HCT116 (cell line): ENCODE results near the gene VMO1. TPM values are rescaled to one million over a fixed set of nuclear protein-coding genes. Genes with fewer than 3 reads are reported as not detected.

Experiments used
- ATAC-seq: fragments of 200-7000 bp; cut with Tn5 transposase; 2 replicates; pipeline ENCODE4 v1.9.1; 2020; ENCODE audit warnings: mild to moderate bottlenecking, moderate library complexity
- BruUV-seq: library from RNA; stranded (reverse); fragments of 400-500 nt; replicated peaks from 2 replicates; lab custom pipeline; 2021; lab: Mats Ljungman, UMichigan
- CTCF ChIA-PET: fragments of 300-600 bp; sonication (Branson Sonifier 250); formaldehyde crosslinking; loops from one replicate; lab custom pipeline; 2021; ENCODE audit warnings: antibody characterized with exemption; lab: Charles Lee
- POLR2A ChIA-PET: fragments of 300-600, 350-600 bp; sonication (Branson Sonifier 250); formaldehyde crosslinking; loops from one replicate; lab custom pipeline; 2021; ENCODE audit warnings: antibody characterized with exemption; lab: Charles Lee
- RAD21 ChIA-PET, 2 experiments: fragments of 300-600 bp; sonication (Branson Sonifier 250); formaldehyde crosslinking; loops; one replicate each; lab custom pipeline; 2023; ENCODE audit warnings: low total read pairs in 2 of 2; ENCODE audit not compliant: uncharacterized antibody in 2 of 2, unreplicated experiment in 2 of 2, low non-redundant PET in 1 of 2; lab: Charles Lee
- DNase-seq: peaks from one replicate; pipeline ENCODE4 v3.0.0-alpha.2; 2010; ENCODE audit warnings: low read depth, low spot score
- H2AFZ ChIP-seq: fragments of 200-600 bp; shearing (Covaris generic), sonication (generic); 2 replicates; pipeline ENCODE4 v1.6.1; 2017; ENCODE audit warnings: low read depth, mixed run types, mixed read lengths, antibody characterized with exemption, low read length; ENCODE audit not compliant: poor library complexity, severe bottlenecking
- H3K27ac ChIP-seq: 2 replicates; pipeline ENCODE4 v1.5.1; 2012; ENCODE audit warnings: low read depth, low read length
- H3K27me3 ChIP-seq: fragments of 200-600 bp; sonication (generic); 2 replicates; pipeline ENCODE4 v1.6.1; 2016; ENCODE audit warnings: mixed run types, low read length, mixed read lengths; ENCODE audit not compliant: insufficient read depth
- H3K36me3 ChIP-seq, 2 experiments: fragments of 200-500 bp in 1 of 2; fragments of 200-600 bp in 1 of 2; sonication (Bioruptor generic) in 1 of 2; sonication (generic) in 1 of 2; 2 replicates each; pipeline versions ENCODE4 v1.5.1 to v1.6.1; 2014 to 2016; ENCODE audit warnings: low read length in 2 of 2, inconsistent platforms in 1 of 2, mixed read lengths in 1 of 2, mixed run types in 1 of 2; ENCODE audit not compliant: insufficient read depth in 2 of 2, control insufficient read depth in 1 of 2
- H3K4me1 ChIP-seq, 2 experiments: fragments of 200-600 bp in 1 of 2; sonication (generic) in 1 of 2; 2 replicates each; pipeline versions ENCODE4 v1.5.1 to v1.6.1; 2012 to 2017; ENCODE audit warnings: low read length in 2 of 2, inconsistent platforms in 1 of 2, mild to moderate bottlenecking in 1 of 2, mixed read lengths in 1 of 2, mixed run types in 1 of 2, moderate library complexity in 1 of 2; ENCODE audit not compliant: insufficient read depth in 2 of 2, control insufficient read depth in 1 of 2
- H3K4me2 ChIP-seq: fragments of 200-600 bp; sonication (generic); 2 replicates; pipeline ENCODE4 v1.6.1; 2017; ENCODE audit warnings: mixed run types, low read length, mixed read lengths
- H3K4me3 ChIP-seq, 2 experiments: fragments of 200-600 bp in 1 of 2; sonication (generic) in 1 of 2; replicated peaks in 1 of 2; 2 replicates each; pipeline ENCODE4 v1.5.1; 2011 to 2016; ENCODE audit warnings: low read length in 2 of 2, control low read depth in 1 of 2, low read depth in 1 of 2, mild to moderate bottlenecking in 1 of 2, mixed read lengths in 1 of 2, mixed run types in 1 of 2
- H3K79me2 ChIP-seq: fragments of 200-600 bp; sonication (generic); 2 replicates; pipeline ENCODE4 v1.6.1; 2017; ENCODE audit warnings: mild to moderate bottlenecking, mixed run types, low read length, moderate library complexity, mixed read lengths; ENCODE audit not compliant: insufficient read depth
- H3K9ac ChIP-seq: fragments of 200-600 bp; sonication (generic); 2 replicates; pipeline ENCODE4 v1.6.1; 2016; ENCODE audit warnings: low read length, mixed read lengths
- H3K9me2 ChIP-seq: fragments of 200-600 bp; sonication (generic), shearing (Covaris generic); 2 replicates; pipeline ENCODE4 v1.6.1; 2017; ENCODE audit warnings: mixed run types, mild to moderate bottlenecking, moderate library complexity; ENCODE audit not compliant: insufficient read depth
- H3K9me3 ChIP-seq, 2 experiments: fragments of 200-500 bp in 1 of 2; fragments of 200-600 bp in 1 of 2; sonication (Bioruptor generic) in 1 of 2; sonication (generic) in 1 of 2; 2 replicates each; pipeline ENCODE4 v1.6.1; 2014 to 2017; ENCODE audit warnings: low read length in 2 of 2, mixed read lengths in 2 of 2, inconsistent platforms in 1 of 2, low read depth in 1 of 2, mild to moderate bottlenecking in 1 of 2, mixed run types in 1 of 2, moderate library complexity in 1 of 2; ENCODE audit not compliant: control insufficient read depth in 1 of 2, insufficient read depth in 1 of 2
- H4K20me1 ChIP-seq: fragments of 200-600 bp; sonication (generic), shearing (Covaris generic); 2 replicates; pipeline ENCODE4 v1.6.1; 2017; ENCODE audit warnings: mixed run types, mild to moderate bottlenecking, moderate library complexity; ENCODE audit not compliant: insufficient read depth
- CBX3 ChIP-seq: IDR thresholded peaks from 2 replicates; pipeline ENCODE4 v1.6.1; 2012; ENCODE audit warnings: low read depth
- EZH2 ChIP-seq: fragments of 200-600 bp; sonication (generic); IDR thresholded peaks from 2 replicates; pipeline ENCODE4 v1.6.1; 2017; ENCODE audit warnings: antibody characterized with exemption, mixed run types
- EZH2phosphoT487 ChIP-seq: fragments of 200-600 bp; IDR thresholded peaks from 2 replicates; pipeline ENCODE4 v1.6.1; 2018; ENCODE audit warnings: antibody characterized with exemption, borderline replicate concordance
- POLR2A ChIP-seq: IDR thresholded peaks from 2 replicates; pipeline ENCODE4 v1.7.0; 2011; ENCODE audit warnings: borderline replicate concordance; ENCODE audit not compliant: insufficient read depth, insufficient read length; ENCODE audit errors: extremely low read depth
- ZFX ChIP-seq: fragments of 450-650 bp; IDR thresholded peaks from 2 replicates; pipeline ENCODE4 v1.6.1; 2017
- intact Hi-C: fragments of 100-400 bp; cut with micrococcal nuclease; formaldehyde crosslinking; loops from 2 replicates; pipeline ENCODE4 v1.10.0; 2022
- total RNA-seq: library from RNA; stranded (reverse); gene quantifications from one replicate; pipeline ENCODE4 v1.2.1, GENCODE V29; 2021; ENCODE audit not compliant: unreplicated experiment
- TF ChIP-seq, protein P1 (sequence below), 3 experiments: fragments of 200-600 bp in 1 of 3; sonication (generic) in 1 of 3; IDR thresholded peaks in 2 of 3; conservative IDR thresholded peaks in 1 of 3; 2 replicates each; pipeline ENCODE4 v1.5.1; 2012 to 2017; ENCODE audit warnings: low read depth in 2 of 3, low read length in 2 of 3, antibody characterized with exemption in 1 of 3, borderline replicate concordance in 1 of 3, control low read depth in 1 of 3, mild to moderate bottlenecking in 1 of 3, mixed read lengths in 1 of 3, mixed run types in 1 of 3, moderate library complexity in 1 of 3; ENCODE audit not compliant: insufficient read depth in 1 of 3

Gene VMO1
- total RNA-seq, 1 experiment from 2014 or later = 0.76 TPM

DNA sequence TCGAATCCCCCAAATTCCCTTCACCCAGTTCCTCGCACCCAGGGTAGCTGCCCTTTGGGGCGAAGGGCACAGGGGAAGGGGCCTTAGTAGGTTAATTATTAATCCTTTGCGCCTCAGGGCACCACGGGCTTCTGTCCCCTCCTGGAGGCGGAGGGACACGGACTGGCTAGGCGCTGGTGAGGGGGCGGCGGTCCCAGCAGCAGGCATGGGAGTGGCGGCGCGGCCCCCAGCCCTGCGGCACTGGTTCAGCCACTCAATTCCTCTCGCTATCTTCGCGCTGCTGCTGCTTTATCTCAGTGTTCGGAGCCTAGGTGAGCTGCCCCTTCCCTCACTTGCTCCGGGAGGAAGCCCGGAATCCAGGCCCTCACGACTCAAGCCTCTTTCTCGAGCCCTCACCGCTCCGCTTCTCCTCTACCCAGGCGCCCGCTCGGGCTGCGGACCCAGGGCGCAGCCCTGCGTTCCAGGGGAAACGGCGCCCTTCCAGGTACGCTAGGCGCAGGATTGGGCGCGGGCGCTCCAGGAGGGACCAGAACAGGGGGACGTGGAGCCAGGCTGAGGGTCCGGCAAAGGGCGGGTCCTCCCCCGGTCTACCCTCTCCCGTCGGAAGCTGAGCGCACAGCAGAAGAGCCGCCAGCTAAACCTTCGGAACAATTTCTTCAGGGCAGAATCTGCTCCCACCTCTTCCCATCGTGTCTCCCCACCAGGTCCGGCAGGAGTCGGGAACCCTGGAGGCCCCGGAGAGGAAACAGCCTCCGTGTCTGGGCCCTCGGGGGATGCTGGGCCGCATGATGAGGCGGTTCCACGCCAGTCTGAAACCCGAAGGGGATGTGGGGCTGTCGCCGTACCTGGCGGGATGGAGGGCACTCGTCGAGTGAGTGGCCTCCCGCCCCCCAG is 2.9 kb upstream of the VMO1 start, which contains the start of gene GLTPD2:
TSS of gene GLTPD2 (plus strand) at position 158 of the 894 bp plus-strand sequence. CDS start at position 206, 48 bp downstream.
- TF ChIP-seq CBX3 (no peak), EZH2phosphoT487 (no peak), ZFX (no peak), EZH2 (no peak), POLR2A (no peak)
- TF ChIP-seq, protein P1, sequence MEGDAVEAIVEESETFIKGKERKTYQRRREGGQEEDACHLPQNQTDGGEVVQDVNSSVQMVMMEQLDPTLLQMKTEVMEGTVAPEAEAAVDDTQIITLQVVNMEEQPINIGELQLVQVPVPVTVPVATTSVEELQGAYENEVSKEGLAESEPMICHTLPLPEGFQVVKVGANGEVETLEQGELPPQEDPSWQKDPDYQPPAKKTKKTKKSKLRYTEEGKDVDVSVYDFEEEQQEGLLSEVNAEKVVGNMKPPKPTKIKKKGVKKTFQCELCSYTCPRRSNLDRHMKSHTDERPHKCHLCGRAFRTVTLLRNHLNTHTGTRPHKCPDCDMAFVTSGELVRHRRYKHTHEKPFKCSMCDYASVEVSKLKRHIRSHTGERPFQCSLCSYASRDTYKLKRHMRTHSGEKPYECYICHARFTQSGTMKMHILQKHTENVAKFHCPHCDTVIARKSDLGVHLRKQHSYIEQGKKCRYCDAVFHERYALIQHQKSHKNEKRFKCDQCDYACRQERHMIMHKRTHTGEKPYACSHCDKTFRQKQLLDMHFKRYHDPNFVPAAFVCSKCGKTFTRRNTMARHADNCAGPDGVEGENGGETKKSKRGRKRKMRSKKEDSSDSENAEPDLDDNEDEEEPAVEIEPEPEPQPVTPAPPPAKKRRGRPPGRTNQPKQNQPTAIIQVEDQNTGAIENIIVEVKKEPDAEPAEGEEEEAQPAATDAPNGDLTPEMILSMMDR (IDR thresholded peaks at IDR 0.05 in 2 of 3, conservative IDR thresholded peaks at IDR 0.05 in 1 of 3; ENCODE audit: borderline replicate concordance in 1 of 3, insufficient read depth in 1 of 3, low read depth in 2 of 3, low read length in 2 of 3) = no peak
- TF ChIP-seq, all 23 proteins: peak for 0
- Histone ChIP-seq H3K4me3 (peak within 1 kb of the TSS; percentile 61 to 66), H3K36me3 (no peaks in the 10 kb centered on the region), H4K20me1 (no peaks in the 10 kb centered on the region), H3K4me2 (peak within 1 kb of the TSS; percentile 92), H3K9me2 (no peaks in the 10 kb centered on the region), H2AFZ (no peak within 1 kb of the TSS), H3K9ac (peak within 1 kb of the TSS; percentile 79), H3K9me3 (no peaks in the 10 kb centered on the region), H3K27ac (peak within 1 kb of the TSS; percentile 98), H3K79me2 (peaks cover 8% of the 10 kb centered on the region; the same call in 1 of the 2 replicates), H3K27me3 (no peaks in the 10 kb centered on the region), H3K4me1 (peaks cover 25 to 36% of the 10 kb centered on the region in 2 experiments)
- no peak for DNase-seq
- POLR2A ChIA-PET = interaction anchor here (1.3 kb wide), 1 partner anchor 18 kb away, joined by 5 read pairs; the partner anchor contains the start of gene PLD2
- RAD21 ChIA-PET = interaction anchor here (1.4 to 1.5 kb wide), 2 partner anchors 58 to 79 kb away, joined by 4 to 6 read pairs; partner anchors contain the start of genes ARRB2 (in 1 of the 2) and MED11 (in 1 of the 2)
- intact Hi-C loops = no loop called here
- CTCF ChIA-PET = interaction anchor here (1.2 to 3.6 kb wide), 12 partner anchors 10 to 222 kb away, joined by 3 to 19 read pairs (median 6); partner anchors contain the start of genes ARRB2, CHRNE, MED11 and PLD2
- no peak for ATAC-seq
- BruUV-seq = no TSS peak
